Cardiac muscle cell (in vitro differentiated cells and primary cell): ENCODE measurements around the gene PLAAT1. TPM values are rescaled to one million over a fixed set of nuclear protein-coding genes. Genes with fewer than 3 reads are reported as not detected.

Experiments
- DNase-seq, 2 donors: peaks; one replicate each; pipeline versions ENCODE4 v3.0.0 to v3.0.0-alpha.2; 2010 to 2017; ENCODE audit warnings: low read depth in 1 of 2, low spot score in 1 of 2
- H3K27ac ChIP-seq: fragments of 200-600 bp; sonication (generic); 2 replicates; pipeline ENCODE4 v1.5.1; 2016
- H3K27me3 ChIP-seq: fragments of 200-600 bp; sonication (generic); 2 replicates; pipeline ENCODE4 v1.6.0; 2016; ENCODE audit warnings: control low read depth
- H3K36me3 ChIP-seq: fragments of 200-600 bp; sonication (generic); 2 replicates; pipeline ENCODE4 v1.5.1; 2016; ENCODE audit warnings: control low read depth
- H3K4me1 ChIP-seq: fragments of 200-600 bp; sonication (generic); 2 replicates; pipeline ENCODE4 v1.8.1; 2017; ENCODE audit warnings: low read depth, mild to moderate bottlenecking, mixed run types
- H3K4me3 ChIP-seq: fragments of 200-600 bp; sonication (generic); 2 replicates; pipeline ENCODE4 v1.5.1; 2016; ENCODE audit warnings: mild to moderate bottlenecking
- H3K9me3 ChIP-seq: fragments of 200-600 bp; sonication (generic); 2 replicates; pipeline ENCODE4 v1.5.1; 2017; ENCODE audit warnings: low read depth, mild to moderate bottlenecking, control low read depth
- CTCF ChIP-seq: IDR thresholded peaks from 2 replicates; pipeline ENCODE4 v1.5.1; 2012; ENCODE audit warnings: low read depth, mild to moderate bottlenecking, low read length
- polyA plus RNA-seq: library from polyadenylated mRNA; unstranded; fragments of >200 nt; fragmentation: Nextera tagmentation; extraction: Ambion mirVana; gene quantifications from 2 replicates; pipeline ENCODE4 v1.2.1, GENCODE V29; 2016
- total RNA-seq: library from RNA; depleted of rRNA; stranded (reverse); fragments of >200 nt; gene quantifications from 2 replicates; pipeline ENCODE4 v1.2.3, GENCODE V29; 2016

The PLAAT1 gene
- total and polyA plus RNA-seq, 2 experiments from 2014 or later: 35.4 to 37.6 TPM

GRCh38 chr3:193305356-193305755, 64.3 kb downstream of the PLAAT1 start:
- H3K27ac ChIP-seq: no peak overlapping the region
- no peaks in the 10 kb centered on the region for H3K27me3 ChIP-seq
- no peak for DNase-seq
- H3K36me3 ChIP-seq: no peaks in the 10 kb centered on the region
- TF ChIP-seq CTCF: no peak
- H3K9me3 ChIP-seq: no peaks in the 10 kb centered on the region
- peaks cover under 1% of the 10 kb centered on the region for H3K4me1 ChIP-seq
- H3K4me3 ChIP-seq: no peak overlapping the region

GRCh38 chr3:193310914-193311723, 70.1 kb downstream of the PLAAT1 start:
- Histone ChIP-seq H3K4me1 (peaks cover 29% of the 10 kb centered on the region), H3K4me3 (no peak overlapping the region), H3K27ac (peak overlapping the region; percentile 90), H3K9me3 (no peaks in the 10 kb centered on the region), H3K27me3 (no peaks in the 10 kb centered on the region), H3K36me3 (no peaks in the 10 kb centered on the region)
- DNase-seq: peak in 1 of 2 donors; percentile 19
- TF ChIP-seq CTCF: no peak

GRCh38 chr3:193313061-193313958, 72.3 kb downstream of the PLAAT1 start:
- TF ChIP-seq CTCF: no peak
- no peaks in the 10 kb centered on the region for H3K36me3 ChIP-seq
- no peak for DNase-seq
- no peaks in the 10 kb centered on the region for H3K27me3 ChIP-seq
- no peak overlapping the region for H3K4me3 ChIP-seq
- H3K4me1 ChIP-seq: peaks cover 29% of the 10 kb centered on the region
- H3K9me3 ChIP-seq: no peaks in the 10 kb centered on the region
- H3K27ac ChIP-seq: no peak overlapping the region

GRCh38 chr3:193314161-193314560, 73.1 kb downstream of the PLAAT1 start:
- Histone ChIP-seq H3K4me1 (peaks cover 29% of the 10 kb centered on the region), H3K27me3 (no peaks in the 10 kb centered on the region), H3K36me3 (no peaks in the 10 kb centered on the region), H3K27ac (no peak overlapping the region), H3K9me3 (no peaks in the 10 kb centered on the region), H3K4me3 (no peak overlapping the region)
- no peak for DNase-seq
- no peak for TF ChIP-seq CTCF

GRCh38 chr3:193317682-193318300, 76.8 kb downstream of the PLAAT1 start:
- Histone ChIP-seq H3K27me3 (no peaks in the 10 kb centered on the region), H3K4me1 (peaks cover 4% of the 10 kb centered on the region), H3K27ac (no peak overlapping the region), H3K9me3 (no peaks in the 10 kb centered on the region), H3K36me3 (no peaks in the 10 kb centered on the region), H3K4me3 (no peak overlapping the region)
- DNase-seq: no peak
- TF ChIP-seq CTCF: no peak
